ENCODE results near the gene ORM2. TPM values are rescaled to one million over a fixed set of nuclear protein-coding genes. Genes with fewer than 3 reads are reported as not detected.

The ORM2 gene
- total RNA-seq, 1 donor from 2014 or later: not detected

GRCh38 chr9:114301798-114302565 lies 27.7 kb upstream of the ORM2 start:
- DNase-seq (ENCODE audit: low spot score): peak; percentile 39
- Mint-ChIP-seq H3K9me3 (ENCODE audit: low read depth) (no peaks in the 10 kb centered on the region), H3K27me3 (ENCODE audit: low read depth) (no peaks in the 10 kb centered on the region)

DNA sequence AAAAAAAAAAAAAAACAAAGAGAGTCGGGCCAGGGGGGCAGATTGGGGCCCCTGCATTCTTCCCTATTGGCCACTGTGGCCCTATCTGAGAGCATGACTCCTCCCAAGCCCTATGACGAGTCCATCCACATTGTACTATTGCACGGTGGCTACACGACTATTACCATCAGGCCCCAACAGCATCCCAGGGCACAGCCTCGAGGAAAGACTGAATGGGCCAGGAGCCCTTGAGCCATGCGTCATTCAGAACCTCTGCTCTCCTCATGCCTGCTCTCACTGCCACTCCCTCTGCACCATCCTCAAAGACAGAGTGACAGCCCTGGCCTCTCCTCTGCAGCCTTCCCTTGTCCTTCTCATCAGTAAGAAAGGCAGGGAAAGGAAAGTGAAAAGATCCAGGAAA lies 26.9 kb upstream of the ORM2 start:
- DNase-seq (ENCODE audit: low spot score): peak; percentile 22
- TF ChIP-seq, protein P1, sequence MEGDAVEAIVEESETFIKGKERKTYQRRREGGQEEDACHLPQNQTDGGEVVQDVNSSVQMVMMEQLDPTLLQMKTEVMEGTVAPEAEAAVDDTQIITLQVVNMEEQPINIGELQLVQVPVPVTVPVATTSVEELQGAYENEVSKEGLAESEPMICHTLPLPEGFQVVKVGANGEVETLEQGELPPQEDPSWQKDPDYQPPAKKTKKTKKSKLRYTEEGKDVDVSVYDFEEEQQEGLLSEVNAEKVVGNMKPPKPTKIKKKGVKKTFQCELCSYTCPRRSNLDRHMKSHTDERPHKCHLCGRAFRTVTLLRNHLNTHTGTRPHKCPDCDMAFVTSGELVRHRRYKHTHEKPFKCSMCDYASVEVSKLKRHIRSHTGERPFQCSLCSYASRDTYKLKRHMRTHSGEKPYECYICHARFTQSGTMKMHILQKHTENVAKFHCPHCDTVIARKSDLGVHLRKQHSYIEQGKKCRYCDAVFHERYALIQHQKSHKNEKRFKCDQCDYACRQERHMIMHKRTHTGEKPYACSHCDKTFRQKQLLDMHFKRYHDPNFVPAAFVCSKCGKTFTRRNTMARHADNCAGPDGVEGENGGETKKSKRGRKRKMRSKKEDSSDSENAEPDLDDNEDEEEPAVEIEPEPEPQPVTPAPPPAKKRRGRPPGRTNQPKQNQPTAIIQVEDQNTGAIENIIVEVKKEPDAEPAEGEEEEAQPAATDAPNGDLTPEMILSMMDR (IDR thresholded peaks at IDR 0.05): no peak
- no peaks in the 10 kb centered on the region for H3K4me1 Mint-ChIP-seq (ENCODE audit: low read depth)
- no peaks in the 10 kb centered on the region for H3K27me3 Mint-ChIP-seq (ENCODE audit: low read depth)
- no peaks in the 10 kb centered on the region for H3K9me3 Mint-ChIP-seq (ENCODE audit: low read depth)
- peaks cover 19% of the 10 kb centered on the region for H3K36me3 Mint-ChIP-seq (ENCODE audit: low read depth)
- H3K4me3 Mint-ChIP-seq (ENCODE audit: unreplicated experiment): no peak overlapping the region
- H3K27ac Mint-ChIP-seq (ENCODE audit: unreplicated experiment): no peak overlapping the region

More at GRCh38 chr9:114301798-114302565, 27.7 kb upstream of the ORM2 start:
- Mint-ChIP-seq H3K36me3 (ENCODE audit: low read depth) (peaks cover 17% of the 10 kb centered on the region), H3K4me1 (ENCODE audit: low read depth) (no peaks in the 10 kb centered on the region), H3K4me3 (ENCODE audit: unreplicated experiment) (no peak overlapping the region), H3K27ac (ENCODE audit: unreplicated experiment) (no peak overlapping the region)
- TF ChIP-seq, protein P1 (IDR thresholded peaks at IDR 0.05): no peak

DNA sequence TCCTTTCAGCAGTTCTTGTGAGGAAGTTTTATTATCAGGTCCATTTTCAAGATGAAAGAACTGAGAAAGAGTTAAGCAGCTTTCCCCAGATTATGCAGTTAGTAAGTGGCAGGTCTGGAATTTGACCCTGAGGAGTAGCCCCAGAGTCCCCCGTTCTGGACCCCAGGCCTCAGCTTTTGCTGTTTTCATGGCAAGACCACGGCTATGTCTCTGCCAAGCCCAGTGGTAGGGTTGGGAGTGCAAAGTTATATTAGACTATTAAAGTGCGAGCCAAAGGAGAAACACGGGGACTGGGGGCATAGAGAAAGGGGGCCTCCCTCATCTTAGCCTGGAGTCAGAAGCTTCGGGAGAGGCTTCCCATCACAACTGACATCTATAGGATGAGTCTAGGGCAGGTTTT lies 26.1 kb upstream of the ORM2 start:
- Mint-ChIP-seq H3K4me3 (ENCODE audit: unreplicated experiment) (no peak overlapping the region), H3K27ac (ENCODE audit: unreplicated experiment) (no peak overlapping the region), H3K27me3 (ENCODE audit: low read depth) (no peaks in the 10 kb centered on the region), H3K9me3 (ENCODE audit: low read depth) (no peaks in the 10 kb centered on the region), H3K36me3 (ENCODE audit: low read depth) (peaks cover 16% of the 10 kb centered on the region), H3K4me1 (ENCODE audit: low read depth) (no peaks in the 10 kb centered on the region)
- TF ChIP-seq, protein P1 (IDR thresholded peaks at IDR 0.05): no peak
- DNase-seq (ENCODE audit: low spot score): no peak

- Mint-ChIP-seq H3K27ac (ENCODE audit: unreplicated experiment) (no peak overlapping the region), H3K9me3 (ENCODE audit: low read depth) (no peaks in the 10 kb centered on the region), H3K27me3 (ENCODE audit: low read depth) (no peaks in the 10 kb centered on the region), H3K4me3 (ENCODE audit: unreplicated experiment) (no peak overlapping the region), H3K4me1 (ENCODE audit: low read depth) (no peaks in the 10 kb centered on the region), H3K36me3 (ENCODE audit: low read depth) (peaks cover 14% of the 10 kb centered on the region)
- DNase-seq (ENCODE audit: low spot score): peak; percentile 33
- TF ChIP-seq, protein P1 (IDR thresholded peaks at IDR 0.05): no peak
Measured at GRCh38 chr9:114303977-114304376, 25.7 kb upstream of the ORM2 start.

- peak; percentile 44 for DNase-seq (ENCODE audit: low spot score)
- no peak overlapping the region for H3K27ac Mint-ChIP-seq (ENCODE audit: unreplicated experiment)
- no peaks in the 10 kb centered on the region for H3K27me3 Mint-ChIP-seq (ENCODE audit: low read depth)
- no peaks in the 10 kb centered on the region for H3K9me3 Mint-ChIP-seq (ENCODE audit: low read depth)
- H3K4me1 Mint-ChIP-seq (ENCODE audit: low read depth): no peaks in the 10 kb centered on the region
- no peak overlapping the region for H3K4me3 Mint-ChIP-seq (ENCODE audit: unreplicated experiment)
- H3K36me3 Mint-ChIP-seq (ENCODE audit: low read depth): peaks cover 14% of the 10 kb centered on the region
- TF ChIP-seq, protein P1 (IDR thresholded peaks at IDR 0.05): no peak
Measured at GRCh38 chr9:114304416-114305188, 25.1 kb upstream of the ORM2 start.

All from chondrocyte (in vitro differentiated cells).